H4 (cell line): ENCODE measurements around the gene INO80. TPM values are rescaled to one million over a fixed set of nuclear protein-coding genes. Genes with fewer than 3 reads are reported as not detected.
"Not testable (repeated sequence)": the region's sequence is repeated elsewhere in the genome, so short reads cannot be mapped to it uniquely, and the experiment has no call there.

Experiments used
- DNase-seq: peaks from one replicate; pipeline ENCODE4 v3.0.0-alpha.2; 2015; ENCODE audit warnings: low spot score
- total RNA-seq: library from RNA; depleted of rRNA; stranded (reverse); fragments of >200 nt; shearing (Covaris generic); gene quantifications from 2 replicates; pipeline ENCODE4 v1.2.3, GENCODE V29; 2014

The INO80 gene
- total RNA-seq, 1 experiment from 2014 or later: 11.4 TPM

DNA sequence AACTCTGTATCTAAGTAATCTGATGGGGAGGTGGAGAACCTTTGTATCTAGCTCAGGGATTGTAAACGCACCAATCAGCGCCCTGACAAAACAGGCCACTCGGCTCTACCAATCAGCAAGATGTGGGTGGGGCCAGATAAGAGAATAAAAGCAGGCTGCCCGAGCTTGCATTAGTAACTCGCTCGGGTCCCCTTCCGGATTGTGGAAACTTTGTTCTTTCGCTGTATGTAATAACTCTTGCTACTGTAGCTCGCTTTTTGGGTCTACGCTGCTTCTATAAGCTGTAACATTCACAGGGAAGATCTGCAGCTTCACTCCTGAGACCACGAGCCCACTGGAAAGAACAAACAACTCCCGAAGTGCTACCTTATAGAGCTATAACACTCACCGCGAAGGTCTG is 153.8 kb downstream of the INO80 start:
- not testable (repeated sequence) for DNase-seq

- not testable (repeated sequence) for DNase-seq
Measured at GRCh38 chr15:40961740-40962139, 154.3 kb downstream of the INO80 start.

DNA sequence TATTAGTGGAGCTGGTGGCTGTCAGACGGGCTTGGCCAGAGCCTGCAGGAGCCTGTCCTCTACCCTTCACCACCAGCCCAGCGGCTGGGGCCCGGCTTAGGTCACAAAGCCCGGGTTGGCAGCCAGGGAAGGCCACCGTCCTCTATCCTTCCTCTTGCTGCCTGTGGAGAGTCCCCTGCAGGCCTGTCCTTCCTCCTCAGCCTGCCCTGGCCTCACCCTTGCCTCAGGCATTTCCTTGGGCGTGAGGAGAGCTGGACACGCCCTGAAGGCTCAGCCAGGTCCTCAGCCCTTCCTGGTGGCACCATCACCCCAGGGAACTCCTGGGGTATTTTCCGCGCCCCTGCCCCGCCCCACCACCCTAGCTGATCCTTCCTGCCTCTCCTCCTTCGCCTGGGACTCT is 155.2 kb downstream of the INO80 start:
- no peak for DNase-seq

DNA sequence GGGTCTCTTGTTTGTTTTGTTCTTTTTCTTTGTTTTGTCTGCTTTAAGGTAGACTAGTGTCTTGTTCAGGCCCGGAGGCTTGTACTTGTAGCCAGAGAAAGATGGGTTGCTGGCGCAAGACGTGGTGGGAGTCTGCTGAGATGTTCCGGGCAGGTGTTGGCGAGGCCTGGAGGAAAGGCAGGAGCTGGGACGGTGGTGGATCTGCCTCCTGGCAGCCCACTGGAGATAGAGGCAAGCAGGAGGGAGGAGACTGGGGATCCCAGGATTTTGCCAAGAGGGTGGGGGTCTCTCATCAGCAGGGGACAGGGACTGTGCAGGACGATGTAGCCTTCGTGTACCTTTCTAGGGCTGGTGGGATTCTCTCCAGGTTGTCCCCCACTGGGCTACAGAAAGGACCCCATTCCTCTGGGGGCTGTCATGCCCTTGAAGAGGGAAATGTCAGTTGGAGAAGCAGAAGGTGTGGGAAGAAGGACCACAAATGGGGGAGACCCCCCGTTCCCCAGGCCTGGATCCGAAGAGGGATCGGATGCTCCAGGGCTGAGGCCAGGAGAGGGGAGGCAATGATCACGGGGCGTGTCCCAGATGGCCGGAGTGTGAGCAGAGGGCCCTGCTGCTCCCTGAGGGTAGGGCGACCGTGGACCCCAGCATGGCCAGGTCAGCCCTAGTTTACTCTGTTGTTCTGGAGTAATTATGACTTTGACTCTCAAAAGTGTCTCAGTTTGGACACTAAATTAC is 155.8 kb downstream of the INO80 start:
- DNase-seq: no peak

DNA sequence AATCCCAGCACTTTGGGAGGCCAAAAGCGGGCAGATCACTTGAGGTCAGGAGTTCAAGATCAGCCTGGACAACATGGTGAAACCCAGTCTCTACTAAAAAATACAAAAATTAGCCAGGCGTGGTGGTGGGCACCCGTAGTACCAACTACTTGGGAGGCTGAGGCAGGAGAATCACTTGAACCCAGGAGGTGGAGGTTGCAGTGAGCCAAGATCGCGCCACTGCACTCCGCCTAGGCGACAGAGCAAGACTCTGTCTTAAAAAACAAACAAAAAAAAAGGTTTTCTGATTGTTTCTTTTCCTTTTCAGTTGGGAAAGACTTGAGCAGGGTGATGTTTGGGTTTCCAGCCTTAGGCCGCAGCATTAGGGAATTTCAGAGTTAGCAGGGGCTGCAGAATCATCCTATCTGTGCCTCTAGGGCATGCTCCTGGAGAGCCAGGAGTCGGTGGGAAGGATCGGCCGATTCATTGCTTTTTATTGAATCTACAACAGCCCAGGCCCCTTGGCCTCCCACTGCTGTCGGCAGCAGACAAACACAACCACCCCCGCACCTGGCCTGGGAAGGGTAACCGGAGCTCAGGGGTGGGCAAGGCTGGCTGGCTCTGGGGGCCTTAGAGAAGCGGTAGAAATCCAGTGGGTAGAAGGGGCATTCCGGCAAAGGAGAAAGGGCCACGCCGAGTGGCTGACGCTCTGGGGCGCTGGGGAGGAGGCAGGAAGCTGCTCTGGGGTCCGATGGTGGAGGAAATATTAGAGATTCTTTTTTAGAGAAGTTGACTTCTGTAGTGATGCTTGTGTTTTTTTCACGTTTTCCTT is 156.5 kb downstream of the INO80 start:
- DNase-seq: no peak

GRCh38 chr15:40958723-40959122 is 157.4 kb downstream of the INO80 start:
- DNase-seq: no peak

- no peak for DNase-seq
Measured at GRCh38 chr15:40958146-40958545, 157.9 kb downstream of the INO80 start.

DNA sequence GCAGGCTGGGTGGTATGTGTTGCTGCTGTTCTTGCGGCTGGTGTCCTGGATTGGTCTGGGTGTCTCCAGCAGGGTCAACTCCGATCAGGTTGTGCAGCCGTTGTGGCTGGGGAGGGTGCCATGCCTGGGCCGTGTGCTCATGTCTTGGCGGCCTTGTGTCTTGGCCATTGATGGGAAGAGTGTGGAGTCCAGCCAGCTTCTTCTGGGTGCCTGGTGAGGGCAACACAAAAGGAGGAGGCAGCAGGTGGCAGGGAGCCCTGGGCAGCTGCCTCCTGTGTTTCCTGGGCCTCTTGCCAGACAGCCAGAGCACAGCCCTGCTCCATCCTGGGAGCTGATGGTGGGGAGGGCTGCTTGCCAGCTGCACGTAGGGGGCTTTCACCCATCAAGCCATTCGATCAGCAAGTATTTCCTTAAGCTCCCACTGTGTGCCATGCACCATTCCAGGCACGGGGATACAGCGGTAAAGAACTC is 158.5 kb downstream of the INO80 start:
- DNase-seq: no peak

DNA sequence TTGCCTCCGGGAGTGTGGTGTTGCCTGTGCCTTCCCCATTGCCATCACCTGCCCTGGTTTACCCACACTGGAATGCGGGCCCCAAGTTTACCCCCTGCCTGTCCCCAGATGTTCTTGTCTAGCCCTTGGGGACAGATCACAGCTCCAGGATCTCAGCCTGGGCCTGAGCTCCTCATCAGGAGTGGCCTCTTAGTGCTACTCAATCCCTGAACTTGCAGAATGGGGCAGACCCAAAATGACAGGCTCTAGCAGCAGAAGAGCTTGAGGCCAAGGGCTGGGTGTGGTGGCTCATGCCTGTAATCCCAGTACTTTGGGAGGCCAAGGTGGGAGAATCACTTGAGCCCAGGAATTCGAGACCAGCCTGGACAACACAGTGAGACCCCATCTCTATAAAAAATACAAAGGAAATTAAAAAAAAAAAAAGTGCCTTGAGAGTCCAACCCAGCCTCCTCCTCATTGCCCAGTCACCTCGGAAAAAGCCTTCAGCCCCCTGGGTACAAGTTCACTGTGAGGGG is 159.0 kb downstream of the INO80 start:
- no peak for DNase-seq

DNA sequence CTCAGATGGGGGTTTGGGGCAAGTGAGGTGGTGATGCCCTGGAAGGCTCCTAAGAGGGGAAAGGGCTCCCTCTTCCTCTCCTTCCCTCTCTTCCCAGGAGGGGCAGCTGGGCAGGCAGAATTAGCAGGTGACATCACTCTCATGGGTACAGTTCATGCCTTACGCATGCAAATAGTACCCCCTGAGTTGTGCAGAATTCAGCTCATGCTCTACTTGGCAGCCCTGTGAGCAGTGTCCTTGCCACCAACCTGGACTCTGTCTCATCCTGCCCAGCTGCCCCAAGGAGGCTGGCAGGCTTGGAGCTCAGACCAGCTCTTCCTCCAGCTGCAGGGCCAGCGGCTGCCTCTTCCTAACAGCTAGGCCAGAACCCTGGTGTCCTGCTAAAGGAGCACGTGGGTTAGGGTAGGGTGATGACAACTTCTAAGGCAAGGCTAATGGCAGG is 159.5 kb downstream of the INO80 start:
- DNase-seq: no peak

- no peak for DNase-seq
Measured at GRCh38 chr15:40955930-40956540, 160.0 kb downstream of the INO80 start.

GRCh38 chr15:40955141-40955903 is 160.8 kb downstream of the INO80 start:
- no peak for DNase-seq

GRCh38 chr15:40954158-40954848 is 161.8 kb downstream of the INO80 start:
- not testable (repeated sequence) for DNase-seq

GRCh38 chr15:40953713-40954074 is 162.4 kb downstream of the INO80 start:
- no peak for DNase-seq

DNA sequence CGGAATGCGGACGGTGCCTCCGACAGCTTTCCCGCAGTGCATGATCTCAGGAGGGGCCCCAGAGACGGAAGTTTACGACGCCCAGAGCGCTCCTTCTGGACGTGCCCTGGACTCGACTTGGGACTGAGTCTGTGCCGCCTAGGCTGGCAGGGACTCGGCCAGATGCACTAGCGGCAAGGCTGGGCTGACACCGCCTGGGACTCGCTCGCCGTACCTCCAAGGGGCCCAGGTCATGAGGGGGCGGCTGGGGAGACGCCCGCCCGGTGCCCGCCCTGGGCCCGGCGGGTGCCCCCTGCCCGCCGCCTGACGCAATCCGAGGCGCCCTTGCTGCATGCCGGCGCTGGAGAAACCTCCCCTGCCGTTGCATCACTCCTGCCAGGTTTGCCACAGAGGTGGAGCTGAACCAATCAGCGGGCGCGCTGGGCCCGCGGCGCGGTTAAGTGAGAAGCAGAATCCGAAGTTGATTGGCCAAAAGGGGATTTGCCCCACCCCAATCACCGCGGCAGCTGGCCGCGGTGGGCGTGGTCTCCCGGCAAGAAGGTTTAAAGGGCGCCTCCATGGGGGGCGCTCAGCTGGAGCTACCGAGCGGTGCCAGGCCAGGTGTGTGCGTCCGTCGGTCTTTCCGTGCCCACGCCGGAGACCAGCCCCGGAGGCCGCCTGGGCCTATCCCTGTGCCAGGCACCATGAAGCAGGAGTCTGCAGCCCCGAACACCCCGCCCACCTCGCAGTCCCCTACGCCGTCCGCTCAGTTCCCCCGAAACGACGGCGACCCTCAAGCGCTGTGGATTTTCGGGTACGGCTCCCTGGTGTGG is 163.0 kb downstream of the INO80 start, which contains the start of gene CHAC1:
Gene CHAC1 (plus strand): TSS at position 571 of the 812 bp plus-strand sequence. CDS start 113 bp downstream, at position 684.
- DNase-seq: peak; percentile 96

GRCh38 chr15:40952301-40952900 is 163.7 kb downstream of the INO80 start:
- no peak for DNase-seq

- DNase-seq: no peak
Measured at GRCh38 chr15:40951764-40952163, 164.3 kb downstream of the INO80 start.

DNA sequence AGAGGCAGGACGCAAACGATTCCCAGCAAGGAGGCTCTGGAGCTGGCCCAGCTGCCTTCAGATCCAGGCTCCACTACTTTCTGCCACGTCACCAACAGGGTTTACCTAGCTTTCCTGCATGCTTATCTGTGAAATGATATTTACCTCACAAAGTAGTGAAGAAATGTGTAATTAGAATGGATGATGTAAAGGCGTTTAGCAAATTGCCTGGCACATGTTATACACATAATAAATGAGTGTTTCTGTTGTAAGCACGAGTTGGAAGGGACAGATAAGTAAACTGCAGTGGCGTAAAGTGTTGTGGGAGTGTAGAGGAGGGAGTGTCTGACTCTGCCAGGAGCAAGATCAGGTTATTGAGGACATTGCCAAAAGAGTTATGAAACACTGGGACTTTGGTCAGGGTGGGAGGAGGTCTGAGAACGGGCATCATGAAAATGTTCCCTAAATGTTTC is 166.3 kb downstream of the INO80 start:
- DNase-seq: no peak

DNA sequence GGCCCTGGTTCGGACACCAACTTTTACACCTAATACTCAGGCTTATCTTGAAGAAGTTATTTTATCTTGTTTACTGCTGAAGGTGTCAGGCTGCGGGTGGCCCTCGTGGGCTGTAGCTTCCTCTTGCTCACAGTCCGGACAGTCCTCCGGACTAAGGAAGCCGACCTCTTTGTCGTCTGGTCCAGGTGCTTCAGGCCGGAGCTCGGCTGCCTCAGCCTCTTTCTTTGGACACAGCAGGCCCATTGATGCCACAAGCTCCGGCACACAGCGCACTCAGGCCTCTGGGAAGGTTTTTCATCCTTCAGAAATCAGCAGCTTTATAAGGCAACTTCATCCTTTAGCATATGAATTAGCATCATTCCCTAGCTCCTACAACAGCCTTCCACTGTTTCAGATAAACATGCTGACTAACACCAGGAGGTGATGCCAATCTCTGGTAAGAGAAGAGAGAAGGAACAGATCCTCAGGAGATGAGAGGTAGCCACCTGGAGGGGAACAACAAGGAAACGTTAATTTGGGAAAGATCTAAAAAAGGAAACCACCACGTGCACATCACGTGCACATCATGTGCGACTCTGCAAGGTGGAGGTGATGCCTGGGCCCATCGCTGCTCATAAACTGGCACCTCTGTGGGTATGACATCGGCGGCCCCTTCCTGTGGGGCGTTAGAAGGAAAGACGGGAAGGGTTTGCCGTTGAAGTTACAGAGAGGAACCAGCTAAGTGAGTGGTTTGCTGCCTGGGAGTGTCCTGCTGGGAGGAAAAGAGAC is 167.2 kb downstream of the INO80 start:
- DNase-seq: no peak
